ENCODE data around the gene RGPD3.
"Not testable (repeated sequence)": the region's sequence is repeated elsewhere in the genome, so short reads cannot be mapped to it uniquely, and the experiment has no call there.

The RGPD3 gene

GRCh38 chr2:106468107-106468506 lies at the start of gene RGPD3:
TSS of gene RGPD3 (minus strand) at chr2:106468413. CDS start at chr2:106468288, 125 bp downstream.
- DNase-seq = not testable (repeated sequence)

GRCh38 chr2:106517329-106517728 lies 49.1 kb upstream of the RGPD3 start:
- DNase-seq = no peak

- no peak for DNase-seq
Measured at GRCh38 chr2:106516864-106517263, 48.7 kb upstream of the RGPD3 start.

GRCh38 chr2:106516436-106516835 lies 48.2 kb upstream of the RGPD3 start:
- DNase-seq = no peak

- not testable (repeated sequence) for DNase-seq
Measured at GRCh38 chr2:106514827-106515226, 46.6 kb upstream of the RGPD3 start.

GRCh38 chr2:106513391-106513790 lies 45.2 kb upstream of the RGPD3 start:
- not testable (repeated sequence) for DNase-seq

GRCh38 chr2:106511934-106512333 lies 43.7 kb upstream of the RGPD3 start:
- DNase-seq = not testable (repeated sequence)

- not testable (repeated sequence) for DNase-seq
Measured at GRCh38 chr2:106511476-106511901, 43.3 kb upstream of the RGPD3 start.

GRCh38 chr2:106510791-106511190 lies 42.6 kb upstream of the RGPD3 start:
- DNase-seq = not testable (repeated sequence)

- not testable (repeated sequence) for DNase-seq
Measured at GRCh38 chr2:106509374-106509770, 41.2 kb upstream of the RGPD3 start.

GRCh38 chr2:106508660-106509373 lies 40.6 kb upstream of the RGPD3 start:
- DNase-seq = not testable (repeated sequence)

- not testable (repeated sequence) for DNase-seq
Measured at GRCh38 chr2:106506002-106506687, 37.9 kb upstream of the RGPD3 start.

- not testable (repeated sequence) for DNase-seq
Measured at GRCh38 chr2:106504787-106505186, 36.6 kb upstream of the RGPD3 start.

- DNase-seq = not testable (repeated sequence)
Measured at GRCh38 chr2:106504192-106504591, 36.0 kb upstream of the RGPD3 start.

GRCh38 chr2:106502351-106502750 lies 34.1 kb upstream of the RGPD3 start:
- not testable (repeated sequence) for DNase-seq

GRCh38 chr2:106500350-106500749 lies 32.1 kb upstream of the RGPD3 start:
- not testable (repeated sequence) for DNase-seq

- not testable (repeated sequence) for DNase-seq
Measured at GRCh38 chr2:106498549-106498948, 30.3 kb upstream of the RGPD3 start.

GRCh38 chr2:106492913-106493312 lies 24.7 kb upstream of the RGPD3 start:
- not testable (repeated sequence) for DNase-seq

GRCh38 chr2:106492399-106492798 lies 24.2 kb upstream of the RGPD3 start:
- not testable (repeated sequence) for DNase-seq

GRCh38 chr2:106489701-106490100 lies 21.5 kb upstream of the RGPD3 start:
- DNase-seq = not testable (repeated sequence)

- not testable (repeated sequence) for DNase-seq
Measured at GRCh38 chr2:106487386-106488191, 19.4 kb upstream of the RGPD3 start.

- not testable (repeated sequence) for DNase-seq
Measured at GRCh38 chr2:106486551-106487385, 18.6 kb upstream of the RGPD3 start, which contains the start of gene CD8B2. TSS of gene CD8B2 (plus strand) at chr2:106487364. CDS start at chr2:106487427, 63 bp downstream.
